HG03280 (cell line): ENCODE results near the gene REX1BD.
"Not testable (repeated sequence)": the region's sequence is repeated elsewhere in the genome, so short reads cannot be mapped to it uniquely, and the experiment has no call there.

ENCODE experiments used
- ATAC-seq: cut with Tn5 transposase; IDR thresholded peaks from one replicate; pipeline ENCODE4 v1.9.1; 2021; ENCODE audit warnings: mild to moderate bottlenecking, moderate library complexity; ENCODE audit not compliant: unreplicated experiment

The REX1BD gene

DNA sequence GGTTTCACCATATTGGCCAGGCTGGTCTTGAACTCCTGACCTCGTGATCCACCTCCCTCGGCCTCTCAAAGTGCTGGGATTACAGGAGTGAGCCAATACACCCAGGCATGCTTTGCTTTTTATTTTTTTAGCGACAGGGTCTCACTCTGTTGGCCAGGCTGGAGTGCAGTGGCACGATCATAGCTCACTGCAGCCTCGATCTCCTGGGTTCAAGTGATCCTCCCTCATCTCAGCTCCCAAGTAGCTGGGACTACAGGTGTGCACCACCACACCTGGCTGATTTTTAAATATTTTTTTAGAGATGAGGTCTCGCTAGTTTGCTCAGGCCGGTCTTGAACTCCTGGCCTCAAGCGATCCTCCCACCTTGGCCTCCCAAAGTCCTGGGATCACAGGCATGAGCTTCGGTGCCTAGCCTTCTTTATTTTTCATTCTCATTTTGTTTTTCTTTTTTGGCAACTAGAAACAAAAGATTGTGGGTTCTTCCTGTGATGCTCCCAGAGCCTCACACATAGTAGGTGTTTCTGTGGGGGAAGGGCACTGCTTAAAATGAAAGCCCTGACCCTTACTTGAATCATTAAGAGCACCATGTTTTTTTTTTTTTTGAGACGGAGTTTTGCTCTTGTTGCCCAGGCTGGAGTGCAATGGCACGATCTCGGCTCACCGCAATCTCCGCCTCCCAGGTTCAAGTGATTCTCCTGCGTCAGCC, 12.2 kb downstream of the REX1BD start:
- ATAC-seq, result not testable (repeated sequence)

DNA sequence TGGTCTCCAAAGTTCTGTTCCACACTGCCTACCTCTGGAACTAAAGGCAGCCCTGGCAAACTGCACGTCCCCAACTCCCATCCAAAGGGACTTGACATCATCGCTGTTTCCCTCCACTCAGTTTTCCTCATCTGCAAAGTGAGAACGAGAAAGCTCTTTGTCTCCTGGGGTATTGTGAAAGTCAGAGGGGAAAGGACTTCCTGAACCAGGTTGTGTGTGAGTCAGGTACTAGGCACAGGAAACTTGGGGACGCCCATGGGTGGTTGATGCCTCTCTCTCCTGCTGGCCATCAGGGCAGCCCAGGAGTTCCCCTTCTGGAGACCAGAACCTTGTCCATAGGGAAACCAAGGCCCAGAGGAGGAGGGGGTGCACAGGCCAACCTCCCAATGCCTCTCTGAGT, 13.3 kb downstream of the REX1BD start:
- ATAC-seq, result no peak

DNA sequence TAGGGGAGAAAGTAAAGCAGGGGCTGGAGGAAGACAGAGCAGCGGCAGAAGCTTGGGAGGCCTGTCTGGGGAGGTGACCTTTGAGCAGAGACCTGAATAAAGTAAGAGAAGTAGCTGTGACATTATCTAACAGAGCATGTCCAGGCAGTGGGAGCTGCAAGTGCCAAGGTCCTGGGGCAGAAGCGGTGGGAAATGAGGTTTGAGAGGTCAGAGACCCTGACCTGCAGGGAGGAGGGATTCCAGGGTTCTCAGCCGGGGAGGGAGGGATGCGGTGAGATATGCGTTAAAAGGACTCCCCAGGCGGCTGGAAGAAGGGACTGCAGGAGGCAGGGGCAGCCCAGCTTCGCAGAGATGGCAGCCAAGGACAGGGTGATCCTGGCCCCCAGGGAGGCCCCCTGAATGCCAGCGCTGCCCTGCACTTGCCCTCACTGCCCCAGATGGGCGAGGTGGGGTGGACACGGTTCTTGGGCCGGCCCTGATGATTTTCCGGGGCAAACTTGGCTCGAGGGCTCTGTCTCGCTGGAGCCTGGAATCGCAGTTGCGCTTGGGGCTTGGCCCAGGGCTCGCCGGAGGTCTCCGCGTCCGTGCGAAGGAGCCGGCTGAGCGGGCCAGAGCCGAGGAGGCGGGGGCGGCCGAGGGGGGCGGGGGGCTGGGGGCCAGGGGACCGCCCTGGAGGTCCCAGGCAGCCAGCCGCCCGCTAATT, 14.8 kb downstream of the REX1BD start:
- ATAC-seq, result no peak

DNA sequence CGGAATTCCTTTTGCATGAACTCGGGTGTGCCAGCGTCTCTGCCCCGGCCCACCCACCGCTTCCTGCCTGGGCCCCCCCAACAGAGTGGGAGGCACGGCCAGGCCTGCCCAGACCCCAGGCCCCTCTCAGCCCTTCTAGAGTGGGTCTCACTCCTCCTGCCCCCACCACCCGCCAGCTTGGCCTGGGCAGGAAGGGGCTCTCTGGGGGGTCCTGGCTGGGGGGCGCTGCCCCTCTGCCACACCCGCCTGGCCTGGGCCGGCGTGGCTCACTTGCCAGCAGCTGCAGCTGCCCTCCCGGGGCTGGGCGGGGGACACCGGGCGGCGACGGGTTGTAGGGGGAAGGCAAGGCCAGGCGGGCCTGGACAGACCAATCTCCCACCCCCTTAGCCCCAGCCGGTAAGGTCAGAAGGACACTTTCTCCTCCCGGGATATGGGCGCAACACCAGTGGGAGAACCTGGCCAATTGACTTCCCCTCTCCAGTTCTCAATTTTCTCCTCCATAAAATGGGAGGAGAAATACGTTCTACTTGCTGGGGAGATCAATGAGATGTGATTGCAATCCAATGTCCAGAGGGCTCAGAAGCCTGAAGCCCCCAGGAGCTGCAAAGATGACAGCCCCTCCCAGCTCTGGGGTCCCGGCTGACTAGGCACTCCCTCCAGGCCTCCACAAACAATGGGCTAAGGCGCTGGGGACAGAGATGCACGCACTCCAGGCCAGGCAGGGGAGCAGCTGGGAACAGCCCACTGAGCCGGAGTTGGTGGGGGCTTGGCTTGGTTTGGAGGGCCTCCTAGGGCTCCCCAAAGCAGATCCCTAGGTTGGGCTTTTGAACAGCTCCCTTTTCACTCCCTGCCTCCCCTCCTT, 15.6 kb downstream of the REX1BD start:
- no peak for ATAC-seq

DNA sequence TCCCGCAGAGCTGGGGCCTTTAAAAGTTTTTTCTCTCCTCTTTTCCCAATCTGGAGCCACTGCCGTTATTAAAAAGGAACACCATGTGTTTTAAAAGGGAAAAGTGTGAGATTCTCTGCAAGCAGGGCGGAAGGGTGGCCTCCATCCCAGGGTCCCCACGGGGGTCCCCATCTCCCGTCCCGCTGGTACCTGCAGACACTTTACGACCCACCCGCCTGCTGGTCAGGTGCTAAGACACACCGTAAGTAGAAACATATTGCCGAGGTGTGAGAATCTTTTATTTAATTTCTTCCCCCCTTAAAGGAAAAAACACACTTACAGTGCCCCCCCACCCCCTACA, 16.2 kb downstream of the REX1BD start:
- ATAC-seq, result no peak

DNA sequence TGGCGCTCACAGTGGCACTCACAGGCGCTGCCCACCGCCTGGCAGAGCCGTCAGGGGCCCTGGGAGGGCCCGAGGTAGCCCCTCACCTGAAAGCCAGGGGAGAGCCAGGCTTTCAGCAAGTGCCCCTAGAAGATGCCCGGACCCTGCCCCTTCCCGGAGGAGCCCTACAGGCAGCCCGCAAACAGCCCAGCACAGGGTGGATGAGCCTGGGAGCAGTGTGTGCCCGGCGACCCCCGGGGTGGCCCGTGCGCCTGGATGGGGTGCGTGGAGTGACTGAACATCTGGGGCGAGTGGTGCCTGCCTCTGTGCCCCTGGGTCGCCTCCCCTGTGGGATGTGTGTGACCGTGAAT, 16.6 kb downstream of the REX1BD start:
- no peak for ATAC-seq

DNA sequence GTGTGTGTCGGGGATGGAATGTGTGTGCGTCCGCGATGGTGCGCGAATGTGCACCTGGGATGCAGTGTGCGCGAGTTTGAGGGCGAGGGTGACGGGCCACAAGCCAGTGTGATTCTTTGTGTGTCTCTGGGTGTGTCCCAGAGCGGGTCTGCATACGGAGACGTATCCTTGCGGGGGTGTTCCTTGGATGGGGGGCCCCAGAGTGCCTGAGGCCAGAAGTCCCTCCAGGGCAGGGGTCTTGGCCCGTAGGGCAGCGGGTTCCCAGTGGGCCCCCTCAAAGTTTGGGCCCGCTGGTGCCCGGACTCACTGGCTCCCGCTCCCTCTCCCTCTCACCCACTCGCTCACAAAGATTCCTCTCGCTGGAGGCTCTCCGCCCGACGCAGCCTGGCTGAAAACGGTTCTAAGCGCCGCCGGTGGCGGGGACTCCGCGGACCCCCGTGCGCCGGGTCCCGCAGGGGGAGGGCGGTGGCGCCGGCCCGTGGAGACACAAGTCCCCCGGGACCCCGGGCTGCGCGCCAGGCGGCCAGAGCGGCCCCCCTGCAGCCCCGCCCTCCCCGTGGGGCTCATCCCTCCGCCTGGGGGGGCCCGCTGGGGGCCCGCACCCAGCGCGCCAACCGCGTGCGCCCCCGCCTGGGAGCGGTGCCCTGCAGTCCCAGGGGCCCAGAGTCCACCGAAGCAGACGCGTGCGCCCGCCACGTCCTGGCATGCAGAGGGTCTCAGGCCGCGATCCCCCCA, 17.1 kb downstream of the REX1BD start:
- no peak for ATAC-seq

DNA sequence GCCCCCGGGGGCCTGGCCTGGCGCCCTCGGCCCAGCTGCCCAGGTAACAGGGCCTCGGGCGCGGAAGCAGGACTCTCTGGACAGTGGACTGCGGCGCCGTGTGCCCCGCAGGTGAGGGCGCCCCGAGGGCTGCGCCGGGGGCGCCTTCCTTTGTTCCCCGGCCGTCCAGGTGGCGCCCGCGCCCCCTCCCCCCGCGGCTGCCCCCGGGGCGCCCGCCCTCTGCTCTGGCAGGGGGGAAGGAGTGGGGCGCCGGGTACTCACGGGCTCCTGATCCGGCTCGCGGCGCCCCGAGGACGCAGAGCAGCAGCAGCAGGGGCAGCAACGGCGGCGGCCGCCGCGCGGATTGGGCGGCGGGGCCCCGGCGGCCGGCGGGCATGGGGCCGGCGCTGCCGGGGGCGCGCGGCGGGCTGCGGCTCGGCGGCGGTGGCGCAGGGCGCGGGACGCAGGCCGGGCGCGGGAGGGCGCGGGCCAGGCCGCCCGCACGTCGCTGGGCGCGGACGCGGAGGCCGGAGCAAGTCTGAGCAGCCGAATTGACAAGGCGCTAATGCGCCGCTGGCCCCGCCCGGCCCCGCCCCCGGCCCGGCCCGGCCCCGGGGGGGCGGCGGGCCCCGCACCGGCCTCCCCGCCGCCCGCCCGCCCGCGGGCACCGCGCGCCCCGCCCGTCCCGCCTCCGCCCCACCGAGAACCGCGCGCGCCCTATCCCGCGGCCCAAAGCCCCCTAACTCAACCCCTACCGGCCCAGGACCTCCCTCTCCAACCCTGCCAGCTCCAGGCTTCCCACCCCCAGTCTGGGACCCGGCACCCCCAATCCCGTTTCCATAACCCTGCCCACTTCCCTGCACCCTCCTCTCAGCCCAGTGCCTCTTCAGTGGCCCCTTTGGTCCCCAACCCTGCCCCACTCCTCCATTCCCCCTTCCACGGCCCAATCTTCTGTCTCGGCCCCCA, 18.0 kb downstream of the REX1BD start, which contains the start of gene CRLF1:
Gene CRLF1 (minus strand): TSS at position 519 of the 945 bp plus-strand sequence. CDS start 143 bp downstream, at position 376.
- no peak for ATAC-seq

DNA sequence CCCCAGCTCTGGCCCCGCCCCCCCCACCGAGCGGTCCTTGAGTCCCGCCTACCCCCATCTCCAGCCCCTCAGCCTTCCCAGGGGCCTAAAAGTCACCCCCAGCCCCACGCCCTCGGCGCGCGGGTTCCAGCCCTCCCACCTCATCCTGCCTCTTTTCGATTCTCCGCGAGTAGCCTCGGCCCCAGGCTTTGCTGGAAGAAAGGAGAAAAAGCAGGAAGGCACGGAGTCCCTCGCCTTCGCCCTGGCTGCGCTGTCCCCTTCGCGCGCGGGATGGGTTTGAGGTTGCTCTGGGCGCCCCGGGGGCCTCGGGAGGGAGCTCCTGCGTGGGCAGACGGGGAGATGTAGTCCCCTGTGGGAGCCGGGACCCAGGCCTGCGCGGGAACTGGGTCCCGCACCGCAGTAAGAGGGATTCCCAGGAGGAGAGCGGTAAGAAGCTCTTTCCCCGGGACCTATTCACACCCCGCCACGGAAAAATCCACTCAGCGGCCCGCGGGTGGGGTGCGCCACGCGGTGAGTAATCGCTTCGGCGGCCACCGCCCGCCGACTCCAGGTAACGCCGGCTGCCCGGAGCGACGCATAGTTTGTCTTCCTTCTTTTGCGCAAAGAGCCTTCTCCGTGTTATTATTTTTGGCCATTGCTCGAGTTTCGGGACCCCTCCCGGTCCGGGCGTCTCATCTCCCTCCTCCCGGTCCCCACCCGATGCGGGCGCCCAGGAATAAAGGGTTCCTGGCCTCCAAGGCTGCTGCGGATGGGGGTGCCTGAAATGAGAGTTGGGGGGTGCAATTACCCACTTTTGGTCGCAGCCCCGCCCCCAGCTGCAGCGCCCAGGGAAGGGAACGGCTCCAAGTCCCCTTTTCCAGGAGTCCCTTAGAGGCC, 18.9 kb downstream of the REX1BD start:
- no peak for ATAC-seq

DNA sequence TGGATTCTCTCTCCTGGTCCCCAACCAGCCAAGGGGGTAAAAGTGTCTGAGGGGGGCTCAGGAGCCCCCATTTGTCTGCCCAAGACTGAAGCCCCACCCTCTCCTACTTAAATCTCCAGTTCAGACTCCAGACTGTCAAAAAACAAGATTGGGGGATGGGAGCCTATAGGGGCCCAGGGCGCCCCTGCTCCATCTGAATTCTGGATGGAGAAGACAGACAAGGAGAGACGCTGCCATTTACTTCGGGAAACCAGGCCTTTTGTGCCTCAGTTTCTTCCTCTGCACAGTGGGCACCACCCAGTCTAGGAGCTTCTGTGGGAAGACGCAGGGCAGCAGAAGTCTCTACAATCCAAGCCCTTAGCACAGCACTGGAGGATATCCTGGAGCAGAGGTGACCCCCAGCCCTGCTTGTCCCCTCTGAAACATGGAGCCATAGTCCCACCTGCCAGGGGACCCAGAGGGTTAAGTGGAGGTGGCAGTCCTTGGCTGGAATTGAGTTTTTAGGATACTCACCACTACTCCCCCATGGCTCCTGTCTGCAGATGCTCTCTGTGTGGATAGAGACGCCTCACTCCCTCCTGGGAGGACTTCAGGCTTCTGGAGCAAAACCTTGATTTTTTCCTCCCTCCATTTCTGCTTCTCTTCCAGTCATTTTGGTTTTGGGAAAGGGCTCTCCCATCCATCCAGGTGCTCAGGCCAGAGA, 19.7 kb downstream of the REX1BD start:
- ATAC-seq, result no peak

DNA sequence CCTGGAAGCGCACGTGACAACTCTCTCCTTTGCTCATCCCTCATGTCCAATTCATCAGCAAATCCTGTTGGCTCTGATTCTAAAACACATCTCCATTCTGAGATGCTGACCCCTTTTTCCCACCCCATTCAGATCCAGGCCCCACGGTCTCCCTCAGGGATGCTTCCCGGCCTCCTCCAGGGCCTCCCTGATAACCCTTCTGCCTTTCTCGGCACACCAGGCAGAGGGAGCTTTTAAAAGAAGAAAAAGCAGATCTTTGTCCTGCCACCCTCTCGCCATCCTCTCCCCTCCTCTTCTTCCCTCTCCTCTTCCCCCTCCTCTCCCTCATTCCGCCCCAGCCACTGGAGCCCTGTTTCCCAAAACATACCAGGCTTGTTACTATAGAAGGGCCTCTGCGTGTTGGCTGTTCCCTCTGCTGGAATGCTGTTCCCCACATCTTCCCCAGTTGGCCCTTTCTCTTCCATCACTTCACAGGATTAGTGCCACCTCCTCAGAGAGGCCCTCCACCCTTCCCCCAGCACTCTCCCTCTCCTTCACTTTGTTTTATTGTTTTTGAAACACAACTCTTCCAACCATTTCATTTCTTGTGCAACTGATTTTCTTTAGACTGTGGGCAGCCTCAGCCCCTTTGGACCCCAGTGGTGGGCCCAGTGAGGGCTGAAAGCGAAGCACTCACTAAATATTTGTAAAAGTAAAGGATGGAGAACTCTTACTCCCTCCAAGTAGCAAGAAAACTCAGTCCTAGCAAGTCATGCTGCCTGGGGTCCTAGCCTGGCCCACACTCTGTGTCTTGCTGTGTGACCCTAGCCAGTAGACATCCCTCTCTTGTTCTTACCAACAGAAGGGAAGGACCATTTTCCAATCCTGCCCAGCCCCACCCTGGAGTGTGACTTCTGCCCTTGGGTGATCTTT, 20.5 kb downstream of the REX1BD start:
- ATAC-seq, result no peak

DNA sequence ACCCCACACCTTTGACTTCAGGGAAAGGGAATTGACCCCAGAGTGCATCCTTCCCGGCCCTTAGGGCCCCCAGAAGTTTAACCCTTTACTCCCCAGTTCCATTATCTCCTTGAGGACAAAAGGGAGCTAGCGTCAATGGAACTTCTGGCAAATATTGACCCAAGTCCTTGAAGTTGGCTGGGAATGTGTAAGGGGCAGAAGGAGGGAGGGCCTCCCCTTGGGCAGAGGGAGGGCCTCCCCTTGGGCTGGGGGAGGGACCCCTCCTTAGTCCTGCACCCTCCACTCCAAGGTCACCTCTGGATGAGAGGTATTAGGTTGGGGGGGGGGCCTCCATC, 21.1 kb downstream of the REX1BD start:
- no peak for ATAC-seq

DNA sequence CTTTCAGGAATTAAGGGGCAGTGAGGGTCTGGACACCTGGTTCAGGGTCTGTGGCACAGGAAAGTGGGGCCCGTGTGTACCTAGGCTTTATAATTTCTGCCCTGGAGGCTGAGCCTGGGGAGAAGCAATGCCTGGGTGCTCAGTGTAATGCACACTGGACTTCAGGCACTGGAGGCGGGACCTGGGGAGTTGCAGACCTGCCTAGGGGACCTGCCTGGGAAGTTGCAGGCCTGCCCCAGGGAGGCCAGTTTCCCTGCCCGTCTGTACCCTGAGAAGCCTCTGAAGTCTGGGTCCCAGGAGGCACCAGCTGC, 21.6 kb downstream of the REX1BD start:
- ATAC-seq, result no peak

DNA sequence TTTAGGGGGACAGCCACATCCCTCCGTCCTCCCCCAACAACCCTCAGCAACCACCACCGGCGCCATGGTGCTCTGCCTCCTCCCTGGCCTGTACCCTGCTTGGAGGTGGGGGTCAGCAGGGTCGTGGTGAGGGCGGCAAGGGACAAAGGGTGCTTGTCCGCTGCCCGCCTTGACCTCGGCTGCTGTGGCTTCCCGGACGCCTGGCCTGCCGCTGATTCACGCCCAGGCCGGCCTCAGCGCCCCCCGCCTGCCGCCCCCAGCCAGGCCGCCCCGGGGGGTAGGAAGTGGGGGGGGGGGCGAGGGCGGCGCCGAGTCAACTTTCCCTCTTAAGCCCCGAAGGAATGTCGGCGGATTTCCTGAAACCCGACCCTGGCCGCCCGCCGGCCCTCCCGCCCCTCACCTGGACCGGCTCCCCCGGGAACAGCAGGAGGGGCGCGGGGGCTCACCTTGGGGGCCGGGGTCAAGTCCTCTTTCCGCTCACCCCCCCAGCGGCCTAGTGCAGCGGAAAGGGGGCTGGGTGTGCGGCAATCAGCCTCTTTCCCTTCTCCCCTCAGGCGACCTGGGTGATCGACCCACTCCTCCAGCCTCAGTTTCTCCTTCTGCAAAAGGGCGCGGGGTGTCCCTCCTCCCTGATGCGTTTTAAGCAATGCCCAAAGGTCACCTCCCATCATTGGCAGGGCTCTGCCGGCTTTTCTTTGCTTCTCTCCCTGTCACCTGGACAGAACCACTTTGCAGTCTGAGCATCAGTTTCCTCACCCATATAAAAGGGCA, 22.1 kb downstream of the REX1BD start:
- no peak for ATAC-seq

DNA sequence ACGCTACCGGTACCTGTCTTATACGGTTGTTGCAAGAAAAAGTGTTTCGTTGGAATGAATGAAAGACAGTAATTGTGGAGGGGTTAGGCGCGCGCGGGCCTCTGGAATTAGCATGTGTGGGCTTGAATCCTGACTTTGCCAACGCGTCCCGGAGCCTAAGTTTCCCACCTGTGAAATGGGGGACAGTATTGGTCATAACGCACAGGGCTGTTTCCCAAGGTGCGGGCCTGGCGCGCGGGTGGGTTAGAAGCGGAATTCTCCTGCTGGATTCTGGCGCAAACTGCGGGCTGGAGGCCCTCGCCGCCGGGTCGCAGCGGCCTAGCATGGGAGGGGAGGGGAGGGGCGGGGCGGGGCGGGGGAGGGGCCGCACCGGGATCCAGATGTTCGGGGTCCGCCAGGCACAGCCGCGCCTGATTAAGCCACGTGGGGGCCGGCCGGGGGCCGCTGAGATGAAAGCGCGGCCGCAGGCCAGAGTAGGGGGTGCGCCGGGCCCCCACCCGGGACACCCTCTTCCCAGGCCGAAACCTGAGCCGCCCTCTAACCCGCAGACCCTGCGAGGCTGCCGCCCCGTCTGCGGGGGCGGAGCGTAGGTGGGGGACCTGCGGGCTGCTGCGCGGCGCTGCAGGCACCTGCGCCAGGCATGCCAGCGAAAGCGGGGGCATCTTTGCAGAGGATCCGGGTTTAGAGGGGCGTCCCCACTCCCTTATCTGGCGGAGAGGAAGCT, 22.9 kb downstream of the REX1BD start:
- no peak for ATAC-seq

DNA sequence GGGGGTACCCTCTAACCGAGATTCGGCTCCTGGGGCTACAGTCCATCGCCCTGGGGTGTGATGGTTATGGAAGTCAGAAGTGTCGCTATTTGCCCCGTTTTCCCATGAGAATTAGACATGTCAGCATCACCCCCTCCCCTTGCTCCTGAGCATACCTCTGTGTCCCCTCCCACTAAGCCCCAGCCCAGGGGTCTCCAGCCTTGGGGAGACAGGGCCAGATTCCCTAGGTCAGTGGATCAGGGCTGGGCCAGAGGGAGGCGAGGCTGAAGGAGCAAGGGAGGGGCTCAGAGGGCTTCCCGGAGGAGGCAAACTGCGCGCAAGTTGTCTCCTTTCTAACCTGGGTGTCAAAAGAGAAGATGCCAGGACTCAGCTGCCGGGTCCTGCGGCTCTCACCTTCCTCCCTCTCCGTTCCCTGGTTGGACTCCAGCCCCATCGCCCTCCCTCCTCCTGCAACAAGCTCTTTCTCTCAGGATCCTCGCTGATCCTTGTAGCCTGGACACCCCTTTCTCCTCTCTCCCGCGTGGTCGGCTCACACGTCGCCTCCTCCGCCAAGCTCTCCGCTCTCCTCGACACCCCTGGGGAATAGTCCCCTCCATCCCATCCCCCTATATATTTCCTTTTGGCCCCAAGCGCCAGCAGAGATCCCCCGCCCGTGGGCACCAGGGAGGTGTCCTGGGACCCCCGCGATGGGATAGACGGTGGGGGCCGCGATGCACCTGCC, 23.6 kb downstream of the REX1BD start:
- ATAC-seq, result no peak
